ENCODE measurements around the gene GRK5. TPM values are rescaled to one million over a fixed set of nuclear protein-coding genes. Genes with fewer than 3 reads are reported as not detected.

Gene GRK5
- total RNA-seq, 1 experiment from 2014 or later: 58.2 TPM

- Histone ChIP-seq H3K36me3 (ENCODE audit: insufficient read depth, low read length, poor library complexity, severe bottlenecking) (peaks cover 3% of the 10 kb centered on the region), H3K4me3 (ENCODE audit: low read depth, low read length, poor library complexity, severe bottlenecking) (peak overlapping the region; percentile 70), H3K27me3 (replicated peaks; ENCODE audit: insufficient read depth, low read depth, low read length, poor library complexity) (no peaks in the 10 kb centered on the region), H3K4me1 (ENCODE audit: insufficient read depth, low read length, poor library complexity, severe bottlenecking) (peaks cover 51% of the 10 kb centered on the region), H3K27ac (ENCODE audit: low read depth, low read length, poor library complexity, severe bottlenecking) (peak overlapping the region; percentile 79), H3K9me3 (ENCODE audit: low read depth, low read length, poor library complexity, severe bottlenecking) (no peaks in the 10 kb centered on the region)
- ChIA-PET POLR2A (ENCODE audit: low non-redundant PET) (no interaction called here), CTCF (interaction anchor here (1.8 kb wide), 2 partner anchors 237 to 281 kb away, joined by 13 to 25 read pairs; no protein-coding TSS in a partner anchor)
- BruUV-seq (replicated peaks): no TSS peak
- DNase-seq (ENCODE audit: low spot score): peak; percentile 73
- intact Hi-C loops (cut with micrococcal nuclease; ENCODE audit: unreplicated experiment): loop anchor here (2.0 to 10.0 kb wide), 4 partner anchors 124 to 387 kb away; partner anchors contain the start of genes RGS10 and TIAL1
- TF ChIP-seq, protein P1, sequence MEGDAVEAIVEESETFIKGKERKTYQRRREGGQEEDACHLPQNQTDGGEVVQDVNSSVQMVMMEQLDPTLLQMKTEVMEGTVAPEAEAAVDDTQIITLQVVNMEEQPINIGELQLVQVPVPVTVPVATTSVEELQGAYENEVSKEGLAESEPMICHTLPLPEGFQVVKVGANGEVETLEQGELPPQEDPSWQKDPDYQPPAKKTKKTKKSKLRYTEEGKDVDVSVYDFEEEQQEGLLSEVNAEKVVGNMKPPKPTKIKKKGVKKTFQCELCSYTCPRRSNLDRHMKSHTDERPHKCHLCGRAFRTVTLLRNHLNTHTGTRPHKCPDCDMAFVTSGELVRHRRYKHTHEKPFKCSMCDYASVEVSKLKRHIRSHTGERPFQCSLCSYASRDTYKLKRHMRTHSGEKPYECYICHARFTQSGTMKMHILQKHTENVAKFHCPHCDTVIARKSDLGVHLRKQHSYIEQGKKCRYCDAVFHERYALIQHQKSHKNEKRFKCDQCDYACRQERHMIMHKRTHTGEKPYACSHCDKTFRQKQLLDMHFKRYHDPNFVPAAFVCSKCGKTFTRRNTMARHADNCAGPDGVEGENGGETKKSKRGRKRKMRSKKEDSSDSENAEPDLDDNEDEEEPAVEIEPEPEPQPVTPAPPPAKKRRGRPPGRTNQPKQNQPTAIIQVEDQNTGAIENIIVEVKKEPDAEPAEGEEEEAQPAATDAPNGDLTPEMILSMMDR (conservative IDR thresholded peaks at IDR 0.05; ENCODE audit: low read depth, low read length): no peak
- no peak for TF ChIP-seq EZH2 (IDR thresholded peaks at IDR 0.05; ENCODE audit: borderline replicate concordance, low read depth, low read length, poor library complexity, severe bottlenecking)
Measured at GRCh38 chr10:119207713-119208552, 562 bp downstream of the GRK5 start.

DNA sequence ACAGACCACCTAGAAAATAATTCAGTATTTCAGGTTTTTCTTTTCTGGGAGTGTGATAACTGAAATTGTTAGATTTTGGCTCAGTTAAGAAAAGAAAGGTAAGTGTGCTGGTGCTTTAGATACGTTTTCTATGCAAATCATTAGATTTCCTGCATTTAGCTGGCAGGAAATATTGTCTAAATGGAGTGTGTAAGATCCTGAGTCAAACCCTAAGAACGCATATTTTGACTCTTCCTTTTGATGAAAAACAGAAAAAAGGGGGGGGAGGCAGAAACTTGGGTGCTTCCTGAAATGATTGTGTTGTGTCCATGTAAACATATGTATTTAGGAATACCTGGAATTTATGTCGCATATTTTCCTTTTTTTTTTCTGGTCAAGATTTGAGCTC is 1.2 kb downstream of the GRK5 start:
- peaks cover 6% of the 10 kb centered on the region for H3K36me3 ChIP-seq (ENCODE audit: insufficient read depth, low read length, poor library complexity, severe bottlenecking)
- POLR2A ChIA-PET (ENCODE audit: low non-redundant PET): no interaction called here
- no peaks in the 10 kb centered on the region for H3K27me3 ChIP-seq (replicated peaks; ENCODE audit: insufficient read depth, low read depth, low read length, poor library complexity)
- peak overlapping the region; percentile 70 for H3K4me3 ChIP-seq (ENCODE audit: low read depth, low read length, poor library complexity, severe bottlenecking)
- H3K9me3 ChIP-seq (ENCODE audit: low read depth, low read length, poor library complexity, severe bottlenecking): no peaks in the 10 kb centered on the region
- H3K27ac ChIP-seq (ENCODE audit: low read depth, low read length, poor library complexity, severe bottlenecking): peak overlapping the region; percentile 79
- H3K4me1 ChIP-seq (ENCODE audit: insufficient read depth, low read length, poor library complexity, severe bottlenecking): peaks cover 47% of the 10 kb centered on the region
- DNase-seq (ENCODE audit: low spot score): no peak
- no TSS peak for BruUV-seq (replicated peaks)
- TF ChIP-seq, protein P1 (conservative IDR thresholded peaks at IDR 0.05; ENCODE audit: low read depth, low read length): no peak
- TF ChIP-seq EZH2 (IDR thresholded peaks at IDR 0.05; ENCODE audit: borderline replicate concordance, low read depth, low read length, poor library complexity, severe bottlenecking): no peak
- intact Hi-C loops (cut with micrococcal nuclease; ENCODE audit: unreplicated experiment): loop anchor here (5.0 to 10.0 kb wide), 3 partner anchors 124 to 386 kb away; partner anchors contain the start of genes RGS10 and TIAL1
- CTCF ChIA-PET: interaction anchor here (0.6 to 1.8 kb wide), 5 partner anchors 9 to 356 kb away, joined by 3 to 17 read pairs (median 9); no protein-coding TSS in a partner anchor

GRCh38 chr10:119209035-119209735 is 1.8 kb downstream of the GRK5 start:
- no peaks in the 10 kb centered on the region for H3K27me3 ChIP-seq (replicated peaks; ENCODE audit: insufficient read depth, low read depth, low read length, poor library complexity)
- intact Hi-C loops (cut with micrococcal nuclease; ENCODE audit: unreplicated experiment): loop anchor here (5.0 to 10.0 kb wide), 3 partner anchors 123 to 386 kb away; partner anchors contain the start of genes RGS10 and TIAL1
- peaks cover 47% of the 10 kb centered on the region for H3K4me1 ChIP-seq (ENCODE audit: insufficient read depth, low read length, poor library complexity, severe bottlenecking)
- BruUV-seq (replicated peaks): TSS peak; percentile 57
- no peaks in the 10 kb centered on the region for H3K9me3 ChIP-seq (ENCODE audit: low read depth, low read length, poor library complexity, severe bottlenecking)
- peak overlapping the region; percentile 79 for H3K27ac ChIP-seq (ENCODE audit: low read depth, low read length, poor library complexity, severe bottlenecking)
- H3K4me3 ChIP-seq (ENCODE audit: low read depth, low read length, poor library complexity, severe bottlenecking): peak overlapping the region; percentile 70
- peak; percentile 89 for DNase-seq (ENCODE audit: low spot score)
- ChIA-PET POLR2A (ENCODE audit: low non-redundant PET) (interaction anchor here (0.7 kb wide), 1 partner anchor 122 kb away, joined by 6 read pairs; no protein-coding TSS in a partner anchor), CTCF (interaction anchor here (0.6 to 1.8 kb wide), 9 partner anchors 10 to 355 kb away, joined by 3 to 17 read pairs (median 7); no protein-coding TSS in a partner anchor)
- TF ChIP-seq, protein P1 (conservative IDR thresholded peaks at IDR 0.05; ENCODE audit: low read depth, low read length): peak; percentile 92
- no peak for TF ChIP-seq EZH2 (IDR thresholded peaks at IDR 0.05; ENCODE audit: borderline replicate concordance, low read depth, low read length, poor library complexity, severe bottlenecking)
- peaks cover 6% of the 10 kb centered on the region for H3K36me3 ChIP-seq (ENCODE audit: insufficient read depth, low read length, poor library complexity, severe bottlenecking)
